Fibroblast of lung (primary cell): ENCODE data around the gene GUCD1. TPM values are rescaled to one million over a fixed set of nuclear protein-coding genes. Genes with fewer than 3 reads are reported as not detected.

Experiments used
- DNase-seq, 2 donors: peaks; one replicate each; pipeline versions ENCODE4 v3.0.0 to v3.0.0-alpha.2; 2010; ENCODE audit warnings: low read depth in 2 of 2
- H2AFZ ChIP-seq: 2 replicates; pipeline ENCODE4 v1.5.1; 2012; ENCODE audit warnings: low read length, control low read depth, inconsistent platforms
- H3K27ac ChIP-seq: 2 replicates; pipeline ENCODE4 v1.5.1; 2011; ENCODE audit warnings: low read length, control low read depth; ENCODE audit not compliant: insufficient read depth
- H3K27me3 ChIP-seq: 2 replicates; pipeline ENCODE4 v1.5.1; 2011; ENCODE audit warnings: mild to moderate bottlenecking, low read length; ENCODE audit not compliant: control insufficient read depth, insufficient read depth
- H3K36me3 ChIP-seq: 2 replicates; pipeline ENCODE4 v1.5.1; 2011; ENCODE audit warnings: low read length; ENCODE audit not compliant: control insufficient read depth, insufficient read depth
- H3K4me1 ChIP-seq: 2 replicates; pipeline ENCODE4 v1.5.1; 2011; ENCODE audit warnings: low read length; ENCODE audit not compliant: control insufficient read depth, insufficient read depth; ENCODE audit errors: extremely low read depth
- H3K4me2 ChIP-seq: 2 replicates; pipeline ENCODE4 v1.5.1; 2011; ENCODE audit warnings: low read length, control low read depth; ENCODE audit not compliant: insufficient read depth; ENCODE audit errors: extremely low read depth
- H3K4me3 ChIP-seq, 4 experiments: fragments of 200-600 bp in 1 of 4; sonication (generic) in 1 of 4; replicated peaks in 1 of 4; 2 replicates each; pipeline ENCODE4 v1.5.1; 2011 to 2016; ENCODE audit warnings: low read length in 4 of 4, low read depth in 3 of 4, mild to moderate bottlenecking in 3 of 4, control low read depth in 2 of 4, inconsistent platforms in 1 of 4, mixed read lengths in 1 of 4; ENCODE audit not compliant: insufficient read depth in 1 of 4; ENCODE audit errors: control extremely low read depth in 1 of 4
- H3K79me2 ChIP-seq: 2 replicates; pipeline ENCODE4 v1.5.1; 2012; ENCODE audit warnings: mild to moderate bottlenecking, low read length, inconsistent platforms; ENCODE audit not compliant: control insufficient read depth, insufficient read depth
- H3K9ac ChIP-seq: 2 replicates; pipeline ENCODE4 v1.5.1; 2011; ENCODE audit warnings: mild to moderate bottlenecking, low read length, control low read depth; ENCODE audit not compliant: insufficient read depth
- H3K9me3 ChIP-seq: 2 replicates; pipeline ENCODE4 v1.5.1; 2012; ENCODE audit warnings: low read depth, low read length; ENCODE audit not compliant: control insufficient read depth, insufficient read depth
- H4K20me1 ChIP-seq: 2 replicates; pipeline ENCODE4 v1.5.1; 2011; ENCODE audit warnings: low read length; ENCODE audit not compliant: control insufficient read depth, insufficient read depth; ENCODE audit errors: extremely low read depth
- EZH2 ChIP-seq: IDR thresholded peaks from 2 replicates; pipeline ENCODE4 v1.5.1; 2012; ENCODE audit warnings: low read length, control low read depth, mild to moderate bottlenecking; ENCODE audit errors: missing control alignments
- polyA plus RNA-seq, 2 donors: library from polyadenylated mRNA; depleted of rRNA in 1 of 2; stranded (reverse) in 1 of 2; unstranded in 1 of 2; fragments of >200 nt; gene quantifications; 2 replicates each; pipeline ENCODE4 v1.2.1, GENCODE V29; 2011 to 2012; ENCODE audit warnings: missing spikeins in 1 of 2
- total RNA-seq: library from RNA; depleted of rRNA; stranded (reverse); fragments of >200 nt; gene quantifications from 2 replicates; pipeline ENCODE4 v1.2.1, GENCODE V29; 2014
- TF ChIP-seq, protein P1 (sequence below), 2 donors: IDR thresholded peaks in 1 of 2; conservative IDR thresholded peaks in 1 of 2; 1 replicate in 1 of 2; 2 replicates in 1 of 2; pipeline ENCODE4 v1.5.1; 2011 to 2012; ENCODE audit warnings: low read length in 2 of 2, control low read depth in 1 of 2, inconsistent platforms in 1 of 2, low read depth in 1 of 2, mild to moderate bottlenecking in 1 of 2

GUCD1 gene
- total and polyA plus RNA-seq, 2 donors (not counting 1 experiment from before 2014, with no cell fraction given): 83.4 to 178 TPM

DNA sequence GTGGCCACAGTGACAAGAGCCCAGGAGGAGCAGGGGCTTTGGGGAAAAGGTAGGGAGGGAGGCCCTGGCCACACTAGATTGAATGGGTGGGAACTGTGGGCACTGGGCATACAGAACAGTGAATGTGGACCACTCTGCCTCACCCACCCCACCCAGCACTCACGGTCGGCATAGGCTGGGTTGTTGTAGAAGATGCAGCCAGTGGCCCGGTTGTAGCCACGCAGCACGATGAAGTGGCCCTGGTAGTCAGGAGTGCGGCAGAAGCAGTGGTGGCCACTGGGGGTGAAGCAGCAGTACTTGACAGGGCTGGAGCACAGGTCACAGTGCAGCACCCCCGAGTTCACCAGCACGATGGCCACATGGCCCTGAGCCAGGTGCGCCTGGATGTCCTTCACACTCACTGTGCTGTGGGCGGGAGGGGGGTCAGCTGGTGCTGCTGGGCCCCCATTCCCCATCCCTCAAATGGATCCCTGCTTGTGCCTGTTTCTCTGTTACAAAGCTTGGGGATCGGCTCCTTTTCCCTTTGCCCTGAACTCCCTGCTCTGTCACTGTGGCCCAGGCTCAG lies 11.2 kb downstream of the GUCD1 start:
- H3K9ac ChIP-seq: no peak overlapping the region
- H2AFZ ChIP-seq: no peak overlapping the region
- H3K36me3 ChIP-seq: peaks cover 37% of the 10 kb centered on the region
- DNase-seq: no peak
- no peak overlapping the region for H3K4me3 ChIP-seq
- no peaks in the 10 kb centered on the region for H3K9me3 ChIP-seq
- no peaks in the 10 kb centered on the region for H3K79me2 ChIP-seq
- H3K27ac ChIP-seq: no peak overlapping the region
- H3K27me3 ChIP-seq: no peaks in the 10 kb centered on the region
- peaks cover 8% of the 10 kb centered on the region for H3K4me1 ChIP-seq
- TF ChIP-seq, protein P1, sequence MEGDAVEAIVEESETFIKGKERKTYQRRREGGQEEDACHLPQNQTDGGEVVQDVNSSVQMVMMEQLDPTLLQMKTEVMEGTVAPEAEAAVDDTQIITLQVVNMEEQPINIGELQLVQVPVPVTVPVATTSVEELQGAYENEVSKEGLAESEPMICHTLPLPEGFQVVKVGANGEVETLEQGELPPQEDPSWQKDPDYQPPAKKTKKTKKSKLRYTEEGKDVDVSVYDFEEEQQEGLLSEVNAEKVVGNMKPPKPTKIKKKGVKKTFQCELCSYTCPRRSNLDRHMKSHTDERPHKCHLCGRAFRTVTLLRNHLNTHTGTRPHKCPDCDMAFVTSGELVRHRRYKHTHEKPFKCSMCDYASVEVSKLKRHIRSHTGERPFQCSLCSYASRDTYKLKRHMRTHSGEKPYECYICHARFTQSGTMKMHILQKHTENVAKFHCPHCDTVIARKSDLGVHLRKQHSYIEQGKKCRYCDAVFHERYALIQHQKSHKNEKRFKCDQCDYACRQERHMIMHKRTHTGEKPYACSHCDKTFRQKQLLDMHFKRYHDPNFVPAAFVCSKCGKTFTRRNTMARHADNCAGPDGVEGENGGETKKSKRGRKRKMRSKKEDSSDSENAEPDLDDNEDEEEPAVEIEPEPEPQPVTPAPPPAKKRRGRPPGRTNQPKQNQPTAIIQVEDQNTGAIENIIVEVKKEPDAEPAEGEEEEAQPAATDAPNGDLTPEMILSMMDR (conservative IDR thresholded peaks at IDR 0.05 in 1 of 2, IDR thresholded peaks at IDR 0.05 in 1 of 2; ENCODE audit: low read depth in 1 of 2, low read length in 2 of 2): no peak
- no peak for TF ChIP-seq EZH2
- H3K4me2 ChIP-seq: no peak overlapping the region
- H4K20me1 ChIP-seq: no peaks in the 10 kb centered on the region

DNA sequence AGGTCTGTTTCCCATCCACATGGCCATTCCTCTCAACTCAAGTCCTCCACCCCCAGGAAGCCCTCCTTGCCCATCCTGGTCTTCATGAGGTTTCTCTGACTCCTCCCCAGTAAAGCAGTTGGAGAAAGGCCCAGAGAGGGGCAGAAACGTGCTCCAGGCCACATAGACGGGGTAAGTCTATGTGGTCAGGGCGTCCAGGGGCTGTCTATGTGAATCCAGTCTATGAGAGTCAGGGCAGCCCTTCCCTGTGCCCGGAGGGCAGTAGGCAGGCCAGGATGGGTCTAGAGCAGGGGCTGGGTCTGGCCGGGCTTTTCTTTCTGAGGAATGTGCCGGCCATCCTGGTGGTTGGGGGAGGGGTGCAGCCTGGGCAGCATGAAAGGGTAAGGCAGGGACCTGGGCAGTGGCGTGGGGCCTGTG lies 11.7 kb downstream of the GUCD1 start:
- Histone ChIP-seq H3K36me3 (peaks cover 37% of the 10 kb centered on the region), H3K9ac (no peak overlapping the region), H3K4me1 (peaks cover 8% of the 10 kb centered on the region), H4K20me1 (no peaks in the 10 kb centered on the region), H3K79me2 (no peaks in the 10 kb centered on the region), H3K4me3 (no peak overlapping the region), H3K4me2 (no peak overlapping the region), H3K27ac (no peak overlapping the region), H2AFZ (no peak overlapping the region), H3K27me3 (no peaks in the 10 kb centered on the region), H3K9me3 (no peaks in the 10 kb centered on the region)
- TF ChIP-seq, protein P1 (conservative IDR thresholded peaks at IDR 0.05 in 1 of 2, IDR thresholded peaks at IDR 0.05 in 1 of 2; ENCODE audit: low read depth in 1 of 2, low read length in 2 of 2): no peak
- no peak for TF ChIP-seq EZH2
- no peak for DNase-seq

DNA sequence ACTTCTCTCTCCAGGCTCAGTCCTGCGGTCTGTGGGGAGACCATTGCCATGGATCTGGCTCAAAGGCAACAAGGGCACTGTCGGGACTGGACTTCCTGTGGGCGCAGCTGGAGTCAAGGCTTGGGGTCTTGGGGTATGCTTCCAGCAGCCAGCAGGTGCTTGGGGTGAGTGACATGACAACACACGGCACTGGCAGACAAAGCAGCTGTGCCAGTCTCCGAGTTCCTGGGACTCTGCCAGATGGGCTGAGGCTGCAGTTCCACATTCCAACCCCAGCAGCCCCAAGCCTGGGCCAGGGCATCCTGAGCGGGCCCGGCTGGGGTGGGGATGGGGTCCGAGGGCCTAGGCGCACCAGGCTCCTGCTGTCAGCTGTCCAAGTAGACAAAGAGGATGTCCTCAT lies 12.3 kb downstream of the GUCD1 start:
- Histone ChIP-seq H3K27ac (no peak overlapping the region), H3K4me1 (peaks cover 8% of the 10 kb centered on the region), H2AFZ (no peak overlapping the region), H4K20me1 (no peaks in the 10 kb centered on the region), H3K79me2 (no peaks in the 10 kb centered on the region), H3K36me3 (peaks cover 37% of the 10 kb centered on the region), H3K4me3 (no peak overlapping the region), H3K27me3 (no peaks in the 10 kb centered on the region), H3K9ac (no peak overlapping the region), H3K9me3 (no peaks in the 10 kb centered on the region), H3K4me2 (no peak overlapping the region)
- no peak for DNase-seq
- TF ChIP-seq EZH2: no peak
- TF ChIP-seq, protein P1 (conservative IDR thresholded peaks at IDR 0.05 in 1 of 2, IDR thresholded peaks at IDR 0.05 in 1 of 2; ENCODE audit: low read depth in 1 of 2, low read length in 2 of 2): no peak
